Skin epidermis (tissue), 12 donors: ENCODE measurements around the gene TOR2A.

Experiments used
- H3K27ac ChIP-seq, 21 experiments: fragments of 200-600 bp; sonication (generic) in 11 of 21; one replicate each; pipeline ENCODE4 v1.5.0; 2020; ENCODE audit warnings: mild to moderate bottlenecking in 3 of 21, inconsistent platforms in 2 of 21, moderate library complexity in 2 of 21
- H3K4me3 ChIP-seq, 7 experiments: fragments of 200-600 bp; sonication (generic) in 2 of 7; one replicate each; pipeline ENCODE4 v1.5.0; 2020; ENCODE audit warnings: inconsistent platforms in 2 of 7, mild to moderate bottlenecking in 2 of 7, moderate library complexity in 1 of 7

Gene TOR2A

GRCh38 chr9:127708952-127709587 is 26.0 kb downstream of the TOR2A start:
- Histone ChIP-seq H3K4me3 (no peak overlapping the region), H3K27ac (no peak overlapping the region)

DNA sequence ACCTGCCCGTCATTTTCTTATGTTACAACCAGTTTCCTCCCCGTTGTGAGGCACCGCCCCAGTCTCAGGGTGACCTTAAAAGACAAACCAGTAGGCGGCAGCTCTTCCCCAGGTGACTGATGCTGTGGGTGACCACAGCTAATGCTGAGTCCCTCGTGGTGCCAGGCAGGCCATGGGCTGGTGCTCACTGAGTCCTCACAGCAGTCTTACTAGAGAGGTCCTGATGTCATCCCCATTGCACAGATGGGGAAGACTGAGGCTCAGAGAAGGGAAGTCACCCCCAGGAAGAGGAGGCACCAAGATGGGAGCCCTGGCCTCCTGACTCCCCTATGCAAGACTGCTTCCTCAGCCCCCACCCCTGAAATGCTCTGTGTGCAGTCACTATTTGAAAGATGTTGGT is 27.3 kb downstream of the TOR2A start:
- Histone ChIP-seq H3K27ac (no peak overlapping the region), H3K4me3 (no peak overlapping the region)

GRCh38 chr9:127706836-127707241 is 28.3 kb downstream of the TOR2A start, which contains the start of gene CFAP157:
CFAP157 (plus strand) TSS chr9:127706988; CDS start chr9:127707032, 44 bp downstream.
- no peak within 1 kb of the TSS for H3K4me3 ChIP-seq
- H3K27ac ChIP-seq, result no peak within 1 kb of the TSS

DNA sequence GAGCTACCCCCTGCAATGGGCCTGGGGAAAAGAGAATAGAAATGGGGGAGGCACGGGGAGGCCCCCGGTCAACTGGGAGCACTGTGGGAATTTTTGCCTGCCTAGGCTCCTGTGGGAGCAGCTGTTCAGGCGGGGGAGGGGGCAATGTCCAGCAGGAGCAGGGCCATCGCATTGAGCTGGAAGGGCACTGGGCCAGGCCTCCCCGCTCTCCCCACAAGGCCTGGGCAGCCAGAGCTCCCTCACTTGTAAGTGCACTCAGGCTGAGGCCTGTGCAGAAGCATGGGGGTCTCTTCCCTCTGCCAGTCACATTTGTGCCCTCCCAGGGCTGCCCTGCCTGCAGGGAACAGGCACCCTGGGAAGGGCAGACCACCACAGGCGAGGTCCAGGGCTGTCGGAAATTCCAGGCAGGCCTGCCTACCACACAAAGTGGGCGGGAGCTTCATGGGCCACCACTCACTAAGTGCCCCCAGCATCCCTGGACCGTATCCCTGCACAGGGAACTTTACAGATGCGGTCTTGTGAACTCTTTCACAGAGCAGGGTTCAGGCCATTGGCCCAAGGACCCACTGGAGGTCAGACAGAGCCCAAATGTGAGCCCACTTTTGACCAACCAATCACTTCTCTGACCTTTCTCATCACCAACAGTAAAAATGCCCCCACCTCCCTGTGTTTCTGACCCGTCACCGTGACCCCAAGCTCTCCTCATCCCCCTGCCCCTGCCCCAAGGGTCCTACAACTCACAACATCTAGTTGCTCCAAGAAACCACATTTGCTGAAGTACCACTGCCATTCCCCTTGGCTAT is 29.3 kb downstream of the TOR2A start:
- Histone ChIP-seq H3K4me3 (no peak overlapping the region), H3K27ac (no peak overlapping the region)

GRCh38 chr9:127703289-127703946 is 31.7 kb downstream of the TOR2A start:
- Histone ChIP-seq H3K4me3 (no peak overlapping the region), H3K27ac (no peak overlapping the region)

DNA sequence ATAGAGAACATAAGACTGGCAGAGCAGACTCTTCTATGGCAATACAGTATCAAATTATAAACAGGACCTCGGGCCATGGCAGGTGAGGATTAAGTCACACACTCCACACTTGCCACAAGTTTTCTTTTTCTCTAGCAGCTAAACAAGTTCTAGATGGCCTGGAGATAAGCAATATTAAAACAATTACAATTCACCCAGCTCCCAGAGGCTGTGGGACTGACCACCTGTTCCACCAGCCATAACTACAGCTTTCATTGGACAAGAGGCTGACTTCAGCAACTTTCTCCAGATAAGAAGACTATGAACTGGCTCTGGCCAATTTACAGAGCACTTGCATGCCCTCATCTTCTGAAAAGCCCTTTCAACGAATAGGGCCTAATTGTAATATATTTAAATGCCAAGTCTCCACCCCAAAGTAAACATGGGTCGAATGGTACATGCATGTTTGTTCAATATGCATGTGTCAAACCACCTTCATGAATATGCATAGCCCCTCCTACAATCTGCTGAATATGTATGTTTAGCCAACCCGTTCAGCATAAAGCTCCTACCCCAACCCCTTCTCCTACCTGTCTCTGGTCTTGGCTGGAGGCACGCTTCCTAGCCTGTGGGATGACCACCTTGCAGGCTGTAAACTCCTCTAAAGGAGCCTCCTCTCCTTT is 34.4 kb downstream of the TOR2A start:
- Histone ChIP-seq H3K27ac (no peak overlapping the region), H3K4me3 (no peak overlapping the region)

GRCh38 chr9:127700140-127700539 is 35.0 kb downstream of the TOR2A start:
- Histone ChIP-seq H3K4me3 (no peak overlapping the region), H3K27ac (peak overlapping the region in 13 of 21 experiments; percentile 42 to 92 (median 75))

DNA sequence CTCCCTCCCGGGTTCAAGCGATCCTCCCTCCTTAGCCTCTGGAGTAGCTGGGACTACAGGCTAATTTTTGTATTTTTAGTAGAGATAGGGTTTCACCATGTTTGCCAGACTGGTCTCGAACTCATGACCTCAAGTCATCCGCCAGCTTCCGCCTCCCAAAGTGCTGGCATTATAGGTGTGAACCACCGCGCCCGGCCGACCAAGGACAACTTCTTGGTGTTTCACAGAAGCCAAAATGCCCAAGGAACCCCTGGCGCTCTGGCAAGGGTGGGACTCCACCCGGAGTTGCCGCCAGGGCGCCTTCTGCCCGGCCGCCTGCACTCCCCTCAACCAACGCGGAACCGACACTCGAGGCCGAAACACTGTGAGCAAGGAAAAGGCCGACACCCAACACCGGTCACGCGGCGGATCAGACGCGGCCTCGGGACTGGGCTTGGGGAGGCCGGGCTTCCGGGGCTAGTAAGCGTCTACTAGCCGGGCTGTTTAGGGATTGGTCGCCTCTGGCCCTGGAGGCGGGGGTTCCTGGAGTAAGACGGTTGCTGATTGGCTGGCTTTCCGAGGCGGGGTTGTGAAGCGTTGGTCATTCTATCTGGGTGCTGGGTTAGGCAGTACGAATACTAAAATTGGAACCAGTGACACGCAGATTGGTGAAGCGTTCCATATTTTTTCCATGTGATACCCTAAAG is 36.0 kb downstream of the TOR2A start:
- H3K4me3 ChIP-seq, result peak overlapping the region in 6 of 7 experiments; percentile 7 to 31 (median 19)
- H3K27ac ChIP-seq, result peak overlapping the region; percentile 8 to 92 (median 80)

- Histone ChIP-seq H3K4me3 (no peak overlapping the region), H3K27ac (peak overlapping the region in 8 of 21 experiments; percentile 69 to 92 (median 82))
Measured at GRCh38 chr9:127698386-127698785, 36.7 kb downstream of the TOR2A start.

GRCh38 chr9:127697575-127697974 is 37.5 kb downstream of the TOR2A start:
- Histone ChIP-seq H3K4me3 (no peak overlapping the region), H3K27ac (peak overlapping the region in 2 of 21 experiments; percentile 22 to 23)

DNA sequence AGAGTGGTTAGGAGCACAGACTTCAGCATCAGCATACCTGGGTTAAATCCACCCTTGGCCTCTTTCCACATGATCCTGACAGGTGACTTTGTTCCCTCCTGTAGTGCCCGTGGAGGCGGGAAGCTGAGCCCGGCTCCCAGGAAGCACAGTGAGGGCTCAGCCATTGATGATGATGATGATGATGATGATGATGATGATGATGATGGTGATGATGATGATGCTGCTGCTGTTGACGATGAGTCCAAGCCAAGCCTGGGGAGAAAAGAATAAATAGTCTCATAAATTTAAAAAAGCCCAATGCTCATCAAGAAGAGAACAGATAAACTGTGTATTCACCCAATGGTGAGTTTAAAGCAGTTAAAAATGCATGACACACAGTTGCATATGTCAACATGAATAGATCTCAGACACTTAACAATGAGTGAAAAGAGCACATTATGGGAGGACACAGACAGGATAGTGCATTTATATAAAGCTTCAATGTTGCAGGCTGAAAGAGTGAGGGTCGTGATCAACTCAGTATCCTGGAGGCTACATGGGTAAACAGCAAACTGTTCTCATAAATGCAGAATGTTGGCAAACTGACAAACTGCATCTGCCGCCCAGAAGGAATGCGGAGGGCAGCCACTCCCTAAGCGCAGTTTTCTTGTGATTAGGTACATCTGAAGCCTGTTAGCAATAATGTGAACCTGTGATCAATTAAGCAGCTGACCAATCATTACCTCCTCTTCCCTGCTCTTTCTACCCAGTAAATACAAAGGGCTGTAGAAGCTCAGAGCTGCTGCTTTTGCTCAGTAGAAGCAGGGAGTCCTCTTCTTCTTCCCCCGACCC is 40.0 kb downstream of the TOR2A start:
- Histone ChIP-seq H3K27ac (peak overlapping the region in 3 of 21 experiments; percentile 28 to 32 (median 29)), H3K4me3 (no peak overlapping the region)

- Histone ChIP-seq H3K27ac (no peak overlapping the region), H3K4me3 (no peak overlapping the region)
Measured at GRCh38 chr9:127693697-127694096, 41.4 kb downstream of the TOR2A start.

DNA sequence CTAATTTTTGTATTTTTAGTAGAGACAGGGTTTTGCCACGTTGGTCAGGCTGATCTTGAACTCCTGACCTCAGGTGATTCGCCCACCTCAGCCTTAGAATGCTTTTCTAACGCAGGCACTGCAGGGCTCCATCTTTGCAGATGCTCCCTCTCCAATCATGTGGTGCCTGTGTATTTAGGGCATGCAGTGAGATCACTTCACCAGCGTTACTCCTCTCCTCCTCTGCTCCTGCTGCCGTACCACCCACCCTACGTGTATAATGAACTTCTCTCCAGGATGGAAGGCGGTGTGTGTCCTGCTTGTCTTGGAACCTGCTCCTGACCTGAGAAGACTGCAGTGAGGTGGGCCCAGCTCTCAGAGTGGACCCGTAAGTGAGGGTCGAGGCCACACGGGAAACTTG is 42.0 kb downstream of the TOR2A start:
- Histone ChIP-seq H3K4me3 (no peak overlapping the region), H3K27ac (no peak overlapping the region)

DNA sequence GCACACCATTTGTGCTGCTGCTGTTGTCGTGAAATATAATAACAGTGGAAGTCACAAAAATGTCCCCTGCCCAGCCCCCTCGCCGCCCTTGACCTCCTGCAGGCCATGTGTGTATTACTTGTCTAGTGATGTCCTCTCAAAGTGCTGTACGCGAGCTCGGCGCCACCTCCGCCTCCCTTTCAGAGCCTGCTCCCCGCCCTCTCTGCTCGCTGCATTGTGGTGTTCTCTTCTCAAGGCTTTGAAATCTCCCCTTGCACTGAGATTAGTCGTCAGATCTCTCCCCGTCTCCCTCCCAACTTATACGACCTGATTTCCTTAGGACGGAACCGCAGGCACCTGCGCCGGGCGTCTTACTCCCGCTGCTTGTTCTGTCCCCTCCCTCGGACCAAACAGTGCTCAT is 43.0 kb downstream of the TOR2A start:
- H3K4me3 ChIP-seq, result no peak overlapping the region
- H3K27ac ChIP-seq, result no peak overlapping the region

- Histone ChIP-seq H3K4me3 (no peak overlapping the region), H3K27ac (no peak overlapping the region)
Measured at GRCh38 chr9:127690735-127691134, 44.4 kb downstream of the TOR2A start.

GRCh38 chr9:127689329-127690000 is 45.6 kb downstream of the TOR2A start:
- H3K4me3 ChIP-seq, result no peak overlapping the region
- no peak overlapping the region for H3K27ac ChIP-seq

GRCh38 chr9:127686461-127687393 is 48.4 kb downstream of the TOR2A start:
- H3K4me3 ChIP-seq, result no peak overlapping the region
- H3K27ac ChIP-seq, result no peak overlapping the region
